Right lobe of liver (tissue), 4 donors: ENCODE data around the gene SLC25A15.

Source experiments
- CTCF ChIP-seq, 4 donors: fragments of 200-600 bp in 3 of 4; fragments of 450-650 bp in 1 of 4; IDR thresholded peaks; one replicate each; pipeline versions ENCODE4 v1.5.1 to v1.8.0; 2016 to 2022; ENCODE audit warnings: antibody characterized with exemption in 4 of 4, mild to moderate bottlenecking in 2 of 4
- POLR2A ChIP-seq: fragments of 450-650 bp; IDR thresholded peaks from one replicate; pipeline ENCODE4 v1.6.1; 2017; ENCODE audit warnings: antibody characterized with exemption, mild to moderate bottlenecking
- donor health status: DM: no; HTN: no; CAD: no.
- donor health status: DM: no; HTN: no; CAD: no.
- donor health status: DM: no; HTN: yes; CAD: no.

GRCh38 chr13:40780822-40781401, 8.5 kb upstream of the SLC25A15 start:
- TF ChIP-seq CTCF (IDR thresholded peaks at IDR 0.05) (peak in 2 of 4 donors; percentile 22 to 25), POLR2A (no peak)
